Left colon (tissue), 2 donors: ENCODE data around the gene PFKL. TPM values are rescaled to one million over a fixed set of nuclear protein-coding genes. Genes with fewer than 3 reads are reported as not detected.
"Not testable (repeated sequence)": the region's sequence is repeated elsewhere in the genome, so short reads cannot be mapped to it uniquely, and the experiment has no call there.

Experiments
- ATAC-seq: fragments of 200-7000 bp; cut with Tn5 transposase; one replicate; pipeline ENCODE4 v1.9.1; 2020; ENCODE audit warnings: mild to moderate bottlenecking, moderate library complexity
- DNase-seq, 2 donors: peaks; one replicate each; pipeline ENCODE4 v3.0.0-alpha.2; 2020
- intact Hi-C, 2 donors: fragments of 100-400 bp; cut with DNase I in 1 of 2; cut with micrococcal nuclease in 1 of 2; formaldehyde crosslinking; loops; one replicate each; pipeline versions ENCODE4 v1.11.2 to v1.14.0; 2022; cut with DNase I, micrococcal nuclease
- total RNA-seq, 2 donors: library from RNA; stranded (reverse); fragmentation: NEBNext Ultra II Directional; extraction: Animal tissue kit (Norgen Biotek cat#: 25700); gene quantifications; one replicate each; pipeline ENCODE4 v1.2.1, GENCODE V29; 2021
- donor health status: DM: no; HTN: no; CAD: no.
- donor health status: DM: yes; HTN: yes; CAD: no.

PFKL gene
- total RNA-seq, 2 donors from 2014 or later = 239 to 245 TPM

DNA sequence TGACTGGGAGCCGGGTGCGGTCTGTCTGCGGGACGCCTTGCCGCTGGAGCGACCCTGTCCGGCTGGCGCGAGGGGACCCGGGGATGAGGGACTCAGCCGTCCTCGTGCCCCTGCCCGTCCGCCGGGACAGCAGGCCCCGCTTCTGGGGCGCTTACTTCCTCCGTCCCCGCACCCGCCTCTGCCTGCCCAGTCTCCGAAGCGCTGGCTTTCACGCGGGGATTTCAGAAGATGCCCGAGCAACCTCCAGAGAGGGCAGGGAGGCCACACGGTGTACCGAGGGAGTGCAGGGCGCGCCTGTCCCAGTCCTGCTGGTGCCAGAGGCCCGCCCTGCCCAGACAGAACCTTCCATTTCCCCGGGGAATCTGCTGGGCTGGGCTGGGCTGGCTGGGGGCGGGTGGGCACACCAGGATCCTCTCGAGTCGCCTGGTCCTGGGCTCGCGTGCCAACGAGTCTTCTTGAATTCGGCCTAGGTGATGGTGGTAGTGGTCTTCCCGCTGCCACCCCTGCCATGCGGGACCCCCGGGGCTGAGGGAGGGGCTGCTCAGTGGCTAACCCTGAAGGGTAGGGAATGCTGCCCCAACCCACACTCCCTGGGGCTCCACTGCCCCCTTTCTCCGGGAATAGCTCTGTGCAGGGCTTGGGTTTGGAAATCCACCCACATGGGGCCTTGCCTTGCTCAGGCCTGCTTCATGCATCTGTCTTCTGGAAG lies 51.1 kb downstream of the PFKL start:
- ATAC-seq (no peak), DNase-seq (no peak)
- intact Hi-C loops = no loop called here

DNA sequence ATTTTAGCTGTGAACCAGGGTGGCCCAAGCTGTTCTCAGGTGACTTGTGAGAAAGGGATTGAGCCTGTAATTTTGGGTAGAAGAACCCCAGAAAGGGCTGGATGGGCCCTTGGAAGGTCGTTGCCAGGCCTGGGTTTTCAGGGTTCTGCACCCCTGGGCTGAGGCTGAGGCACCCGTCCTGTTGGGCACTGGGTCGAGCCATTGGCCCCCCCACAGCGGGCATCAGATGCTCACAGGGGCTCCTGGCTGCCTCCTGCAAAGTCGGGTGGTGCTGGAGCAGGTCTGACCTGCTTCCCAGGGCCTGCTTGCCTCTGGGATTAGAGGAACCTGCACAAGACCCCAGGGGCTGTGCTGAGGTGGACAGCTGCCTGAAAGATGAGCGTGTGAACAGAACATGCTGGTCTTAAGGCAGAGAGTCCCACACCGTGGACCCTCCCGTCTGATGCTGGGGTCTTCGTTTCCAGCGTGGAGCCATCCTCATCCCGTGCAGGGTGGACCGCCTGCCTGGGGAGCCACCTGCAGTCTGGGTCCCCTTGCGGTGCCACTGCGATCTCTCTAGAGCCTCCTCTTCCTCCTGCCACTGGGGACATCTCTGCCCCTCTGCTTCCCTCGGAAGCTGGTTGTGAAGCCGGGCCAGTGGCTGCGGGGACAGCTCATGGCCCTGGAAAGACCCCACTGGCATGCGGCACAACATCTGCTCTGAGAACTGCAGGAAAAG lies 51.8 kb downstream of the PFKL start:
- intact Hi-C loops = no loop called here
- no peak for DNase-seq
- no peak for ATAC-seq

DNA sequence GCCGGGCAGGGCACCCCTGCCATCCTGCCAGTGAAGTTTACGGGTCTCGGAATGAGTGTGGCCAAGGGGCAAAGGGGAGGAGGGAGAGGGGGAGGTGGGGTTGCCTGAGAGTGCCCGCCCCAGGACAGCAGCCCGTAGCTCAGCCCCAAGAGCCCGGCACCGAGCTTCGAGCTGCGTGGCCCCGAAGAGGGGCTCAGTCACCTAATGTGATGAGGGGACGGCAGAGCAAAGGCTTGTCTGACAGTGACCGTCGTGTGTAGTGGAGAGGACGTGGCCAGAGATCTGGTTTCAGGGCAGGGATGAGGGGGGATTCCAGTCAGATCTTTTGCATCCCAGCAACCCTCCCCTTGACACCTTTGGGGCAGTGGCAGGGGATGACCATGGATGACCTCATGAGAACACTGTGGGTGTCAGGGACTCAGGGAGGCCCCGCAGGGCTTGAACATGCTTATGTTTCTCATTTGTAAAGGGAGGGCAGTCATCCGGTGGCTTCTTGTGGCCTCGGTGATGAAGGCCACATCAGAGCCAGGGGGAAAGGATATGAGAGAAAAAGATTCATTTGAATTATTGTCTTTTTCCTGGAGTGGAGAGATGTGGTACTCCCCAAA lies 52.5 kb downstream of the PFKL start:
- intact Hi-C loops = no loop called here
- DNase-seq (no peak), ATAC-seq (no peak)

DNA sequence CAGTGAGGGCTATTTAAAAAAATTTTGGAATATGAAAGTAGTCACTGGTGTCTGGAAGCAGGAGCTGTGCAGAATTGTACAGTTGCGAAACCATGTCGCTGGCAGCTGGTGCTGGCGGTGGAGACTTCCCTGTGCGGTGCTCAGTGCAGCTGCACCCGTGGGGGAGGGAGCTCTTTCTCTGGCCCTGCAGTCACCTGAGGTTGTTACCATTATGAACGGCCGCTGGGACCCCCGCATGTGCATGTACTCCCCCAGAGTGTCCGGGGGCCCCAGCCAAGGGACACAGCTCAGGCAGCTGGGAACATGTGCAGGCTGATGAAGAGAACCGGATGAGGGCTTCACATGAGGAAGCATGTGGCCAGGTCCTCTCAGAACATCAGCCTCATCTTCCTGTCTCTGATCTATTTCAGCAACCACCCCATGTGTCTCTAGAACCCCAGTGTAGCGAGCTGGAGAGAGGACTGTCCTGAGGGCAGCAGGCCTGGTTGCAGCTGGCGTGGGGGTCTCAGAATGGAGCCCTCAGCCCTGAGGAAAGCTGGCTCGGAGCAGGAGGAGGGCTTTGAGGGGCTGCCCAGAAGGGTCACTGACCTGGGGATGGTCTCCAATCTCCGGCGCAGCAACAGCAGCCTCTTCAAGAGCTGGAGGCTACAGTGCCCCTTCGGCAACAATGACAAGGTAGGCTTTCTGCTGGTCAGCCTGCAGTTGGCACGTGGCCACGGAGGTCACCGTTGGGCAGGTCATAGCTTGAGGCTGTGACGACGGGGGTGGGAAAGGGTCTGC lies 53.5 kb downstream of the PFKL start, which contains the start of gene TRPM2:
Gene TRPM2 (plus strand): TSS at position 431 of the 780 bp plus-strand sequence. CDS start 80 bp downstream, at position 511.
- DNase-seq (peak in 1 of 2 donors; percentile 47), ATAC-seq (peak; percentile 32)
- intact Hi-C loops = no loop called here

DNA sequence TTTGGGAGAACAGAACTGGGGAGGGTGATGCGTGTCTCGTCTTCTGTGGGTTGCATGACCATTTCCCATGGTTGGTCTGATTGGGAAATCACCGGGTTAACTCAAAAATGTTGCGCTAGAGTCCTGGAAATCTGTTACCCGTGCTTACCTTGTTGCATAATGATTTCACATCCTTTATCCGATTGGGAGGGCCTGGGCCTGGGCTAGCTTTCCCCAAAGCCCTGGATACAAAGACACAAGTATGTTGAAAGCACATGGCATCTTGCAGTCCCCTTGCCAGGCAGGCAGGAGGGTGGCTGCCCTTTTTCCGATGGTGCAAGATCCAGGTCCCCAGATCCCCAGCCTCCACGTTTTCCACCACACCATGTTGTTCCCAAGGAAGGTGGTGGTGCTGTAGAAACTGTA lies 54.1 kb downstream of the PFKL start:
- intact Hi-C loops = no loop called here
- no peak for ATAC-seq
- no peak for DNase-seq

DNA sequence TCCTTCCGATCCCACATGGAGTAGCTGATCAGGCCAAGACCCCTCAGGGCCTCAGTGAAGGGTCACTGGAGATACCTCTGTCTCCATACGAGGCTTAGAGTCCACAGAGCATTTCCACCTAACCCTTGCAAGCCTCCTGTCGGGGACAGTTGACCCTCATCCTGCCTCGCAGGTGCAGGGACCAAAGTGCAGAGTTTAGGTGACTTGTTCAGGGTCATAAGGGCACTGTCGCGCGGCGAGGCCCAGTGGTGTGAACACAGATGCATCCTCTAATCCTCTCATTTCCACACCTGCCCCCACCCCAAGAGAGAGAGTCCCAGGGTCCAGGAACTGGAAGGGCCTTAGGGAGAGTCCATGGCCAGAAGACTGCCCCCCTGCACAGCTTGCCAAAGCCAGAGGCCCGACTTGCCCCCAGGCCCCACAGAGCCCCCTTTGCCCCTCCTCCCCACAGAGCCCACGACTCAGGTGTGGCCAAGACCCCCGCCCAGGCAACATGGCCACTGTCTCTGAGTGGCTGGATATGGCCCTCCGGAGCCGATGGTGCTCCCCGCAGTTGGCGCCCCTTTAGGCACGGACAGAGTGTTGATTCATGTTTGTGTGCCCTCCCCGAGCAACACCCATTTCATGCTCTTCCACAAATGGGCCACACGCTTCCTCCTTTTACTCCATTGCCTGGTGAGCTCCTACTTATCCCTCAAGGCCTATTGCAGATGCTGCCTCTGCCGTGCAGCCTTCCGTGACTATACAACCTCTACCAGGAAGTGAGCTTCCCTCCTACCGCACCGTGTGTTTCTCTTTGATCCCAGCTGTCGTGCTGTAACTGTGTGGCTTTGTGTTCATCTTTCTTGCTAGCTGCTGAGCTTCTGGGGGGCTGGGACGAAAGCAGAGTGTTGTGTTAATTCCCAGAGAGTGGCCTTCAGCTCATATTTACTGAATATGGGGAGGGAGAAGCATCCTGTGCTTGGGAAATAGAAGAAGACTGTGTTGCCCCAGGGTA lies 55.2 kb downstream of the PFKL start:
- intact Hi-C loops = no loop called here
- ATAC-seq (no peak), DNase-seq (no peak)

DNA sequence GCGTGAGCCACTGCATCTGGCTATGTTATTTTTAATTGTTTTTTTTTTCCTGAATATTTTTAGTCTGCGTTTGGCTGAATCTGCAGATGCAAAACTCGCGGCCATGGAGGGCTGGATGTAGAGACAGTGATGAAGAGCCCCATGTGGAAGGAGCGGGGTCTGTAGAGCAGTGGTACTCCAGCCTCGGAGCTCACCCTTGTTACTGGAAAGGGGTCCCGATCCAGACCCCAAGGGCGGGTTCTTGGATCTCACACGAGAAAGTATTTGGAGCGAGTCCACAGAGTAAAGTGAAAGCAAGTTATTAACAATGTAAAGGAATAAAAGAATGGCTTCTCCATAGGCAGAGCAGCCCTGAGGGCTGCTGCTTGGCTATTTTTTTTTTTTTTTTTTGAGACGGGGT lies 56.3 kb downstream of the PFKL start:
- ATAC-seq (no peak), DNase-seq (no peak)
- intact Hi-C loops = no loop called here

DNA sequence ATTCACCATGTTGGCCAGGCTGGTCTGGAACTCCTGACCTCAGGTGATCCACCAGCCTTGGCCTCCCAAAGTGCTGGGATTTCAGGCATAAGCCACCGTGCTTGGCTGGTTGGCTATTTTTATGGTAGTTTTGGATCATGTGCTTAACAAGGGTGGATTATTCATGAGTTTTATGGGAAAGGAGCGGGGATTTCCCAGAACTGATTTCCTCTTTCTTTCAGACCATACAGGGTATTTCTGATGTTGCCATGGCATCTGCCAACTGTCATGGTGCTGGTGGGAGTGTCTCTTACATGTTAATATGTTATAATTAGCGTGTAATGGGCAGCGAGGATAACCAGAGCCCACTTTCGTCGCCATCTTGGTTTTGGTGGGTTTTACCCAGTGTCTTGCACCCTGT lies 56.8 kb downstream of the PFKL start:
- intact Hi-C loops = no loop called here
- ATAC-seq (no peak), DNase-seq (no peak)

DNA sequence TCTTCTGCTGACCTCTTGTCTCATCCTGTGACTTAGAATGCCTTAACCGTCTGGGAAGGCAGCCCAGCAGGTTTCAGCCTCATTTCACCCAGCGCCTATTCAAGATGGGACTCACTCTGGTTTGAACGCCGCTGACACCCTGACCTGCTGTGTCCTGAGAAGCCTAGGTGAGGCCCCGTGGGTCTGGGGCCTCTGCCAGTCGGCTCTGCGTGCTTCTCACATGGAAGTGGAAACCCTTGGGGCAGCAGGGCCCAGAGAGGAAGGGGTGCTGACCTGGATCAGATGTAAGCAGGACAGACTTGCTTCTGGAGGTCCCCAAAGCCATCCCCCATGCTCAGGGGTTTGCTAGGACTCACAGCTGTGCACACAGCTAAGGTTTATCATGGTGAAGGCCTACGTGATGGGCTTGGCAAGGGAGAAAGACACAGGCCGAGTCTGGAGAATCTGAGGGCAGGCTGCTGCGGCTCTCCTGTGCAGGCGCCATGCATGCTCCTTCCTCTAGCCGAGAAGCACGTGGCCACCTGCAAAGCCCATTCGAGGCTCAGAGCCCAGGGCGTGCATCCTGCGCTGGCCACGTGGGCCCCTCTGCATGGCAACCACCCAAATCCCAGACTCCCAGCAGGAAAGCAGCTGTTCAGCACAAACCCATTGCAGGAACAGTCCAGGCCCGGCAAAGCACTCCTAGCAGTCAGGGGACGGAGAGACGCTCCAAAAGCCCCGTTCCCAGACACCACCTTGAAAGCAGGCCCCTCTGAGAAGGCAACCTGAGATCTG lies 57.4 kb downstream of the PFKL start:
- DNase-seq (no peak), ATAC-seq (no peak)
- intact Hi-C loops = no loop called here

DNA sequence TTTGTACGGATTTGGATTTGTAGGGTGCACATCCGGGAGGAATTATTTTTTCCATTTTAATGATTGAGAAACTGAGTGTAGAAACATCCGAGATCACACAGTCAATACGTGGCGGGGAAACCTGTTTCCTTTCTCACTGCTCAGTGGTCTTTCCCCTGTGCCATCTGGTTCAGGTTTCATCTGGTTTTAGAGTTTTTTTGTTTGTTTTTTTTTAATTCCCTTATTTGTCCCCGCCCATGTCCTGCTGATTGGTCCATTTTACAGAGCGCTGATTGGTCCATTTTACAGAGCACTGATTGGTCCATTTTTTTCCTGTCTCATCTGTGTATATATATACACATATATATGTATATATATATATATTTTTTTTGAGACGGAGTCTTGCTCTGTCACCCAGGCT lies 59.5 kb downstream of the PFKL start:
- DNase-seq (no peak), ATAC-seq (no peak)
- intact Hi-C loops = no loop called here

DNA sequence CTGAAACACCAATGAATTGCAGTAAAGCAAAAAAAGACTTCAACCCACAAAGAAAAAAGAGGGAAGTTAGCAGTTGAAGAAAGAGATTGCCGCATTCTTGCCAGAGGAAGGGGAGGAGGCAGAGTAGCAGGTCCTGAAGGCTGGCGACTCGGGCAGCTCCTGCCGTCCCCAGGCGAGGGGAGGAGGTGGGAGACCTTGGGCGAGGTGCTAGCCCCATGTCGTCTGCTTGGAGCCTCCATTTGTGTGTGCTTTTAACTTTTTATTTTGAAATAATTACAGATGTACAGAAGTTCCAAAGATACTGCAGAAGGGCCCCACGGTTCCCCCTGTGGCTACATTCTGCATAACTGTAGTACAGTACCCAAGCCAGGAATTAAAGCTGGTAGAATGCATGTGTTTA lies 60.3 kb downstream of the PFKL start:
- DNase-seq = no peak
- no peak for ATAC-seq
- intact Hi-C loops = no loop called here

DNA sequence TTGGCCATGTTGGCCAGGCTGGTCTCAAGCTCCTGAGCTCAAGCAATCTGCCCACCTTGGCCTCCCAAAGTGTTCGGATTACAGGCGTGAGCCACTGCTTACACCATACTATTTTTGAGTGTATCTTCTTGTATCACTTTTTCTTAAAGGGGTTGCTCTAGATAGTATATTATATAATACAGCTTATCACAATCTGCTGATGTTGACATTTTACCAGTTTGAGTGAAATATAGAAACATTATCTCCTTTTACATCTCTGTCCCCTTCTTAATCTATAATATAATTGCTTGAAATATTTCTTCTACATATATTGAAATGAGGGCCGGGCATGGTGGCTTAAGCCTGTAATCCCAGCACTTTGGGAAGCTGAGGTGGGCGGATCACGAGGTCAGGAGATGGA lies 62.0 kb downstream of the PFKL start:
- DNase-seq, ATAC-seq, intact Hi-C loops: not testable (repeated sequence)

DNA sequence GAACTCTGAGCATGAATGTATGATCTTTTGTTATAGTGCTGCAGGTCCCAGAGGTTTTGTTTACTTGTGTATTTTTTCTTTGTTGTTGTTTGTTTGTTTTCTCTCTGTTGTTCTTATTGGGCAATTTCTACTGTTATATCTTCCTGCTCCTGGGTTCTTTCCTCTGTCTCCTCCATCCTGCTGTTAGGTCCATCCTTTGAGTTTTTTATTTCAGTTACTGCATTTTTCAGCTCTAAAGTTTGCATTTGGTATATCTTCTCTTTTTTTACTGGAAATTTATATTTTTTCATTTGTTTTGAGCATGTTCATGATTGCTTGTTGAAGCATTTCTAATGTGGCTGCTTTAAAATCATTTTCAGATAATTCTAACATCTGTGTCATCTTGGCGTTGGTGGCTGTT lies 63.4 kb downstream of the PFKL start:
- DNase-seq (no peak), ATAC-seq (no peak)
- intact Hi-C loops = no loop called here

DNA sequence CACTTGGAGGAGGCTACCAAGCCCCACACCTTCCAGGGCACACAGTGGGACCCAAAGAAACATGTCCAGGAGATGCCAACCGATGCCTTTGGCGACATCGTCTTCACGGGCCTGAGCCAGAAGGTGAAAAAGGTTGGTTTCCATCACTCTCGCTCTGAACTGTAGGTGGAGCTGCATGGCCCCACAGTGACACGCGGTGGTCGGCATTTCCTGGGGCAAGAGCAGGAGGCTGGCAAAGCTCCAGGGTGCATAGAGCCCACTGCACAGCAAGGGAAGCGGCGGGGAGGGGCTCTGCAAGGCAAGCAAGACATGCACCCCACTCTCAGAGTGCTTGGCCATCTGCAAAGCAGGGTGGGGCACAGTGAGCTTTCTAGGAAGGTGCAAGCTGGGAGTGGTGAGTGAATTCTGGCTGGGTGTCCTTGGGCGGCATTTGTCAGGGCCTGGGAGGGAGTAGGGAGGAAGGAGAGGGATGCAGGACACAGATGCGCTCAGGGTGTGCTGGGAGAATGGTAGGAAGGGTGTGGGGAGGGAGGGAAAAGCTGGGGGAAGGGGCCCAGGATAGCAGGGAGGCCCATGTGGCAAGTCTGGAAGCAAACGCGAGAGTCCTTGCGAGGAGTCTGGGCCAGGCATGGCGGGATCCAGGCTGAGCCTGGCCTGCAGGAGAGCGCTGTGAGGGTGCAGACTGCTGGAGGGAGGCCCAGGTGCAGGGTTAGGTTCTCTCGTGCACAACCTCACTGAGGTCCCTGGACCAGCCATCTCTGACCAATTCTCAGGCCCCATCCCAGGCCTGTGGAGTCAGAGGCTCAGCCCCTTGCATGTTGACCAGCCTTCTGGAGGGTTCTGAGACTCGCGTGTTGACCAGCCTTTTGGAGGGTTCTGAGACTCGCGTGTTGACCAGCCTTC lies 64.5 kb downstream of the PFKL start:
- no peak for ATAC-seq
- DNase-seq = peak in 1 of 2 donors; percentile 13
- intact Hi-C loops = no loop called here

DNA sequence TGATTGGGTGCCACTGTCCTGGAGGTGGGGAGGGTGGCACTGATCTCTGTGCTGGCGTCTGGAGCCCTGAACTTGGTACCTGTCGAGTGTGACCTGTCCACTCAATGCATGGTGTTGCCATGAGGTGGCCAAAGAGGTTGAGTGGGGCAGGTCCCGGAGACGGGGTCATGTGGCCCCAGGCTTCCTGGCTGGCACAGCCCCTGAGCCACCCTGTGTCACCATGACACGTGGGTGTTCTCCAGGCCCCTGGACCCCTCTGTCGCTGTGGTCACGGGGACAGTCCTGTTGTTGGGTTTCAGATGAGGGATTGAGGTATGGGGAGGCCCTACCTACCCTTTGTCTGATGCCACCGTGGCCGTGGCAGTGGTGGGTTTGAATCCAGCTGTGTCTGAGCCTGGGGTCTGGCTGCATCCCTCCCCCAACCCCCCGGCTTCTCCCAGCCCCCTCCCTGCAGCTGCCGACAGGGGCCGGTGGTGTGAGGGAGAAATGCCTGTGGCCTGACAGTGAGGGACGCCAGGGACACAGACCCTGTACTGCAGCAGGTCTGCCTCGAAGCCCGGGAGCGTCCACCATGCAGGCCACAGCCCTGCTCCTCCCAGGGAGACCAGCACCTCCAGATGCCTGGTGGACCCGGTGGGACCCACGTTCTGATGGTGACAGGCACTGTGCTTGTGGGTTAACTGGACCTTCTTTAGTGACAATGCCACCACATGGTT lies 65.6 kb downstream of the PFKL start:
- DNase-seq (no peak), ATAC-seq (no peak)
- intact Hi-C loops = no loop called here
